ENCODE data around the gene SLC4A1.

The SLC4A1 gene

GRCh38 chr17:44267818-44268490, at the start of gene SLC4A1:
TSS of gene SLC4A1 (minus strand) at chr17:44268135. CDS start at chr17:44262866, 5,269 bp downstream.
- no peak for DNase-seq (ENCODE audit: low read depth in 2 of 2)

GRCh38 chr17:44317545-44317944, 49.6 kb upstream of the SLC4A1 start:
- no peak for DNase-seq (ENCODE audit: low read depth in 2 of 2)

GRCh38 chr17:44315760-44316731, 48.1 kb upstream of the SLC4A1 start:
- DNase-seq (ENCODE audit: low read depth in 2 of 2): no peak

- DNase-seq (ENCODE audit: low read depth in 2 of 2): peak in 1 of 2 donors; percentile 38
Observed at GRCh38 chr17:44314869-44315661, 47.1 kb upstream of the SLC4A1 start.

- DNase-seq (ENCODE audit: low read depth in 2 of 2): no peak
Observed at GRCh38 chr17:44314524-44314868, 46.6 kb upstream of the SLC4A1 start.

- DNase-seq (ENCODE audit: low read depth in 2 of 2): no peak
Observed at GRCh38 chr17:44314031-44314430, 46.1 kb upstream of the SLC4A1 start.

GRCh38 chr17:44312396-44313104, 44.6 kb upstream of the SLC4A1 start:
- DNase-seq (ENCODE audit: low read depth in 2 of 2): no peak

- no peak for DNase-seq (ENCODE audit: low read depth in 2 of 2)
Observed at GRCh38 chr17:44311562-44312181, 43.7 kb upstream of the SLC4A1 start.

GRCh38 chr17:44310609-44311376, 42.9 kb upstream of the SLC4A1 start:
- no peak for DNase-seq (ENCODE audit: low read depth in 2 of 2)

- DNase-seq (ENCODE audit: low read depth in 2 of 2): no peak
Observed at GRCh38 chr17:44310188-44310587, 42.3 kb upstream of the SLC4A1 start.

GRCh38 chr17:44309472-44309871, 41.5 kb upstream of the SLC4A1 start:
- DNase-seq (ENCODE audit: low read depth in 2 of 2): no peak

GRCh38 chr17:44308865-44309264, 40.9 kb upstream of the SLC4A1 start:
- DNase-seq (ENCODE audit: low read depth in 2 of 2): no peak

GRCh38 chr17:44308320-44308818, 40.4 kb upstream of the SLC4A1 start, which contains the start of gene RUNDC3A:
TSS of gene RUNDC3A (plus strand) at chr17:44308601. CDS start at chr17:44308833, 232 bp downstream.
- DNase-seq (ENCODE audit: low read depth in 2 of 2): peak; percentile 63 to 81

GRCh38 chr17:44307387-44308186, 39.7 kb upstream of the SLC4A1 start:
- DNase-seq (ENCODE audit: low read depth in 2 of 2): no peak

- DNase-seq (ENCODE audit: low read depth in 2 of 2): no peak
Observed at GRCh38 chr17:44304651-44305050, 36.7 kb upstream of the SLC4A1 start.

GRCh38 chr17:44297975-44298374, 30.0 kb upstream of the SLC4A1 start:
- no peak for DNase-seq (ENCODE audit: low read depth in 2 of 2)

GRCh38 chr17:44293509-44294226, 25.7 kb upstream of the SLC4A1 start:
- DNase-seq (ENCODE audit: low read depth in 2 of 2): no peak

GRCh38 chr17:44287651-44288050, 19.7 kb upstream of the SLC4A1 start:
- no peak for DNase-seq (ENCODE audit: low read depth in 2 of 2)
